Measurements from ENCODE around the gene TAOK3. TPM values are rescaled to one million over a fixed set of nuclear protein-coding genes. Genes with fewer than 3 reads are reported as not detected.
"Not testable (repeated sequence)": the region's sequence is repeated elsewhere in the genome, so short reads cannot be mapped to it uniquely, and the experiment has no call there.

The TAOK3 gene
- total and polyA plus RNA-seq, 2 of the 8 experiments (the other 6 are each of a cell fraction or from before 2014, with no cell fraction given) = 5.2 to 9.3 TPM

- TF ChIP-seq, protein P1, sequence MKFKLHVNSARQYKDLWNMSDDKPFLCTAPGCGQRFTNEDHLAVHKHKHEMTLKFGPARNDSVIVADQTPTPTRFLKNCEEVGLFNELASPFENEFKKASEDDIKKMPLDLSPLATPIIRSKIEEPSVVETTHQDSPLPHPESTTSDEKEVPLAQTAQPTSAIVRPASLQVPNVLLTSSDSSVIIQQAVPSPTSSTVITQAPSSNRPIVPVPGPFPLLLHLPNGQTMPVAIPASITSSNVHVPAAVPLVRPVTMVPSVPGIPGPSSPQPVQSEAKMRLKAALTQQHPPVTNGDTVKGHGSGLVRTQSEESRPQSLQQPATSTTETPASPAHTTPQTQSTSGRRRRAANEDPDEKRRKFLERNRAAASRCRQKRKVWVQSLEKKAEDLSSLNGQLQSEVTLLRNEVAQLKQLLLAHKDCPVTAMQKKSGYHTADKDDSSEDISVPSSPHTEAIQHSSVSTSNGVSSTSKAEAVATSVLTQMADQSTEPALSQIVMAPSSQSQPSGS (IDR thresholded peaks at IDR 0.05; ENCODE audit: low read length) = no peak
- no peak for TF ChIP-seq RAD21 (IDR thresholded peaks at IDR 0.05 in 1 of 2, conservative IDR thresholded peaks at IDR 0.05 in 1 of 2; ENCODE audit: low read depth in 2 of 2, low read length in 2 of 2)
These were observed 236.7 kb downstream of the TAOK3 start, which contains the start of gene PEBP1 (continued) for GRCh38 chr12:118135788-118136558.

DNA sequence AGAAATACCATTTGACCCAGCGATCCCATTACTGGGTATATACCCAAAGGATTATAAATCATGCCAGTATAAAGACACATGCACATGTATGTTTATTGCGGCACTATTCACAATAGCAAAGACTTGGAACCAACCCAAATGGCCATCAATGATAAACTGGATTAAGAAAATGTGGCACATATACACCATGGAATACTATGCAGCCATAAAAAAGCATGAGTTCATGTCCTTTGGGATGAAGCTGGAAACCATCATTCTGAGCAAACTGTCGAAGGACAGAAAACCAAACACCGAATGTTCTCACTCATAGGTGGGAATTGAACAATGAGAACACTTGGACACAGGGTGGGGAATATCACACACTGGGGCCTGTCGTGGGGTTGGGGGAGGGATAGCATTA, 243.3 kb downstream of the TAOK3 start:
- not testable (repeated sequence) for H3K9ac ChIP-seq (replicated peaks in 1 of 4; ENCODE audit: extremely low read depth in 1 of 4, low read depth in 3 of 4, low read length in 3 of 4); H3K56ac ChIP-seq (replicated peaks; ENCODE audit: insufficient read length, low read depth, low read length); H4K91ac ChIP-seq (replicated peaks; ENCODE audit: insufficient read length, low read length); H3K9me3 ChIP-seq (ENCODE audit: insufficient read depth in 2 of 2, low read depth in 1 of 2, low read length in 1 of 2); H2BK120ac ChIP-seq (replicated peaks; ENCODE audit: low read depth, low read length); H3K27me3 ChIP-seq (replicated peaks in 1 of 4; ENCODE audit: control insufficient read depth in 3 of 4, extremely low read depth in 1 of 4, insufficient read depth in 3 of 4, low read length in 3 of 4); H4K8ac ChIP-seq (ENCODE audit: extremely low read depth, insufficient read depth, low read length); H2BK5ac ChIP-seq (ENCODE audit: low read depth, low read length); H3K4ac ChIP-seq (replicated peaks; ENCODE audit: insufficient read length, low read depth, low read length); H2BK20ac ChIP-seq (ENCODE audit: low read length); H2BK12ac ChIP-seq (ENCODE audit: low read depth, low read length); H2BK15ac ChIP-seq (ENCODE audit: low read length); H3K79me2 ChIP-seq (ENCODE audit: control insufficient read depth in 1 of 2, insufficient read depth in 2 of 2, low read length in 2 of 2); H3K4me1 ChIP-seq (replicated peaks in 1 of 4; ENCODE audit: control insufficient read depth in 3 of 4, insufficient read depth in 4 of 4, low read length in 3 of 4); H3K23me2 ChIP-seq (ENCODE audit: low read depth, low read length); FAIRE-seq; H3K14ac ChIP-seq (ENCODE audit: insufficient read length); H3K18ac ChIP-seq (ENCODE audit: extremely low read depth, low read length); H3K4me3 ChIP-seq (ENCODE audit: extremely low read depth in 1 of 4, insufficient read depth in 2 of 4, low read depth in 3 of 4, low read length in 4 of 4); H3K23ac ChIP-seq (ENCODE audit: insufficient read length); H2AFZ ChIP-seq (ENCODE audit: low read length); H3K4me2 ChIP-seq (ENCODE audit: insufficient read depth in 1 of 2, low read depth in 2 of 2, low read length in 2 of 2); H3K36me3 ChIP-seq (ENCODE audit: control insufficient read depth in 2 of 4, insufficient read depth in 4 of 4, low read length in 3 of 4); H4K5ac ChIP-seq (ENCODE audit: insufficient read length, low read depth, low read length); H3K79me1 ChIP-seq (ENCODE audit: low read depth, low read length); H4K20me1 ChIP-seq (replicated peaks in 1 of 2; ENCODE audit: control insufficient read depth in 1 of 2, insufficient read depth in 2 of 2, low read length in 2 of 2); H2AK5ac ChIP-seq (ENCODE audit: low read depth, low read length); DNase-seq (ENCODE audit: low read depth in 1 of 2, low spot score in 2 of 2); H3K27ac ChIP-seq (ENCODE audit: low read depth, low read length)
- WGBS, 2 experiments (ENCODE audit: extremely low coverage in 1 of 2, insufficient coverage in 1 of 2, insufficient read length in 1 of 2, insufficient replicate concordance in 2 of 2, low coverage in 1 of 2, low lambda C conversion rate in 2 of 2, missing lambda C conversion rate in 1 of 2) = 92% methylated on average over 5 of the region's 5 CpGs; no CpG with 5 or more reads in 1 of the 2 experiments
- ChIA-PET POLR2A (ENCODE audit: partially characterized antibody) (interaction anchor here (2.6 kb wide), 1 partner anchor 11 kb away, joined by 7 read pairs; no protein-coding TSS in a partner anchor), CTCF (ENCODE audit: partially characterized antibody) (interaction anchor here (0.6 to 1.7 kb wide), 3 partner anchors 8 to 253 kb away, joined by 3 to 13 read pairs (median 3); no protein-coding TSS in a partner anchor)
